Loucy (cell line): ENCODE data around the gene FOXM1.
A peak's percentile ranks its signal among the peaks of the same experiment; 100 is the strongest.

Source experiments
- H2AFZ ChIP-seq: fragments of 200-600 bp; sonication (generic); 2 replicates; pipeline ENCODE4 v1.6.0; 2016; ENCODE audit warnings: antibody characterized with exemption, mild to moderate bottlenecking, low read length, moderate library complexity
- H3F3A ChIP-seq: fragments of 200-600 bp; 2 replicates; pipeline ENCODE4 v1.6.0; 2016; ENCODE audit warnings: antibody characterized with exemption, low read depth, mild to moderate bottlenecking
- H3K27me3 ChIP-seq: fragments of 200-600 bp; sonication (generic); 2 replicates; pipeline ENCODE4 v1.6.1; 2014; ENCODE audit warnings: low read length, mild to moderate bottlenecking; ENCODE audit not compliant: insufficient read depth, poor library complexity, severe bottlenecking
- H3K36me3 ChIP-seq: fragments of 200-600 bp; sonication (generic); 2 replicates; pipeline ENCODE4 v1.6.1; 2016; ENCODE audit warnings: low read length; ENCODE audit not compliant: insufficient read depth
- H3K4me1 ChIP-seq: fragments of 200-600 bp; sonication (generic); 2 replicates; pipeline ENCODE4 v1.5.1; 2014; ENCODE audit warnings: low read length, mild to moderate bottlenecking; ENCODE audit not compliant: insufficient read depth, poor library complexity, severe bottlenecking
- H3K4me2 ChIP-seq: fragments of 200-600 bp; sonication (generic); 2 replicates; pipeline ENCODE4 v1.6.0; 2014; ENCODE audit warnings: antibody characterized with exemption, low read length, low read depth, mild to moderate bottlenecking; ENCODE audit not compliant: poor library complexity, severe bottlenecking
- H3K4me3 ChIP-seq: fragments of 200-600 bp; sonication (generic); 2 replicates; pipeline ENCODE4 v1.5.1; 2014; ENCODE audit warnings: low read length, mild to moderate bottlenecking, mixed read lengths; ENCODE audit not compliant: poor library complexity, severe bottlenecking
- H3K79me2 ChIP-seq: fragments of 200-600 bp; sonication (generic); 2 replicates; pipeline ENCODE4 v1.6.1; 2014; ENCODE audit warnings: low read length; ENCODE audit not compliant: insufficient read depth
- H3K9ac ChIP-seq: fragments of 200-600 bp; sonication (generic); 2 replicates; pipeline ENCODE4 v1.6.0; 2014; ENCODE audit warnings: mild to moderate bottlenecking, low read depth, low read length, moderate library complexity; ENCODE audit not compliant: poor library complexity, severe bottlenecking
- H3K9me2 ChIP-seq: fragments of 200-600 bp; sonication (generic); replicated peaks from 2 replicates; pipeline ENCODE4 v1.6.1; 2016; ENCODE audit warnings: low read depth, low read length, mixed read lengths
- H3K9me3 ChIP-seq: fragments of 200-600 bp; sonication (generic); 2 replicates; pipeline ENCODE4 v1.6.1; 2014; ENCODE audit warnings: mild to moderate bottlenecking, antibody characterized with exemption, low read length, low read depth; ENCODE audit not compliant: insufficient read depth
- H4K20me1 ChIP-seq: fragments of 200-600 bp; sonication (generic); 2 replicates; pipeline ENCODE4 v1.6.0; 2014; ENCODE audit warnings: antibody characterized with exemption, low read length, mild to moderate bottlenecking; ENCODE audit not compliant: insufficient read depth, poor library complexity, severe bottlenecking
- CTCF ChIP-seq: fragments of 200-600 bp; sonication (generic); conservative IDR thresholded peaks from 2 replicates; pipeline ENCODE4 v1.5.1; 2014; ENCODE audit warnings: mild to moderate bottlenecking, antibody characterized with exemption, low read length
- EZH2phosphoT487 ChIP-seq: fragments of 200-600 bp; IDR thresholded peaks from 2 replicates; pipeline ENCODE4 v1.6.1; 2018; ENCODE audit warnings: antibody characterized with exemption, mild to moderate bottlenecking, moderate library complexity, borderline replicate concordance

The FOXM1 gene

GRCh38 chr12:2812290-2813213 is 64.4 kb downstream of the FOXM1 start, which contains the start of gene ITFG2:
Gene ITFG2 (plus strand): TSS chr12:2812668. CDS start chr12:2812761, 93 bp downstream.
- H4K20me1 ChIP-seq = no peaks in the 10 kb centered on the region
- H2AFZ ChIP-seq = peak within 1 kb of the TSS; percentile 98

GRCh38 chr12:2811801-2812200 is 65.2 kb downstream of the FOXM1 start:
- TF ChIP-seq EZH2phosphoT487 (no peak), CTCF (no peak)
- Histone ChIP-seq H3K9me2 (no peaks in the 10 kb centered on the region), H3K4me3 (peak overlapping the region; percentile 89), H3K27me3 (no peaks in the 10 kb centered on the region), H3F3A (no peaks in the 10 kb centered on the region), H4K20me1 (no peaks in the 10 kb centered on the region), H3K9ac (peak overlapping the region; percentile 84), H3K4me2 (peak overlapping the region; percentile 94), H3K9me3 (no peaks in the 10 kb centered on the region), H3K4me1 (no peaks in the 10 kb centered on the region), H2AFZ (peak overlapping the region; percentile 84; the same call in 1 of the 2 replicates), H3K36me3 (no peaks in the 10 kb centered on the region), H3K79me2 (peaks cover 34% of the 10 kb centered on the region)

More at GRCh38 chr12:2812290-2813213, 64.4 kb downstream of the FOXM1 start, which contains the start of gene ITFG2:
- Histone ChIP-seq H3F3A (no peaks in the 10 kb centered on the region), H3K4me2 (peak within 1 kb of the TSS; percentile 94), H3K4me1 (no peaks in the 10 kb centered on the region), H3K9ac (peak within 1 kb of the TSS; percentile 84), H3K9me3 (no peaks in the 10 kb centered on the region), H3K79me2 (peaks cover 34% of the 10 kb centered on the region), H3K4me3 (peak within 1 kb of the TSS; percentile 89), H3K36me3 (no peaks in the 10 kb centered on the region), H3K9me2 (no peaks in the 10 kb centered on the region), H3K27me3 (no peaks in the 10 kb centered on the region)
- no peak for TF ChIP-seq CTCF
- no peak for TF ChIP-seq EZH2phosphoT487
